GM19455 (cell line): Measurements from ENCODE around the gene SELPLG.
"Not testable (repeated sequence)": the region's sequence is repeated elsewhere in the genome, so short reads cannot be mapped to it uniquely, and the experiment has no call there.

Source experiments
- ATAC-seq: cut with Tn5 transposase; IDR thresholded peaks from one replicate; pipeline ENCODE4 v1.9.1; 2021; ENCODE audit not compliant: unreplicated experiment

SELPLG gene

DNA sequence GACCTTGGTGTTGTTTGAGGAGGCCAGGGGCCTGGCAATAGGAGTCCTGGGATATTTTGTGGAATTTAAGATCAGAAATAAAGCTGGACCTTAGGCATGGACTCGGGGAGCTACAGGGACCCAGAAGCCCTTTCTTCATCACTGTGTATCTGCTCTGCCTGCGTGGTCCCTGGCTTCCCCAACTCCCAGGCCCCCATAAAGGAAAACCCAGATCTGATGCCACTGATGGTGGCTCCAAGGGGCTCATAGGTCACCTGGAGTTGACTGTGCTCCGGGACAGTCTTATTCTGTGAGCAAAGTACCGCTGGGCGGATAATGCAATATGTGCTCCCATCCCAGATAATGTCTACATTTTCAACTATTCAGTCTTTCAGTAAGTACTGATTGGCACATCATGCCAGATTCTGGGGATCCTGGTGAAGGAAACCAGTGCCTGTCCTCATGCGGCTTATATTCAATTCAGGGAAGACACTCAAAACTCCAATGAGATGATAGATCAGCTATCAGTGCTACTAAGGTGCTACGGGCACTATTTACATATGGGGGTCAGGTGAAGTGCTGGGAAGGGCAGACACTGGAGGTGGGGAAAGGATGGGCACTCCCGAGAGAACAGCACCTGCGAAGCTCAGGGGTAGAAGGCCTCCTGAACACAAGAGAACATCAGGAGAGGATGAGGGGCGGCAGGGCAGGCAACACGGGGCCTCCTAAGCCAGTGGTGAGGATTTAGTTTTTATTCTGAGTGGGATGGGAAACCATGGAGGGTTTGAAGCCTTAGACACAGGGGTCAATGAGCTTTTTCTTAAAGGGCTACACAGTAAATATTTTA is 5.5 kb upstream of the SELPLG start:
- ATAC-seq = no peak

DNA sequence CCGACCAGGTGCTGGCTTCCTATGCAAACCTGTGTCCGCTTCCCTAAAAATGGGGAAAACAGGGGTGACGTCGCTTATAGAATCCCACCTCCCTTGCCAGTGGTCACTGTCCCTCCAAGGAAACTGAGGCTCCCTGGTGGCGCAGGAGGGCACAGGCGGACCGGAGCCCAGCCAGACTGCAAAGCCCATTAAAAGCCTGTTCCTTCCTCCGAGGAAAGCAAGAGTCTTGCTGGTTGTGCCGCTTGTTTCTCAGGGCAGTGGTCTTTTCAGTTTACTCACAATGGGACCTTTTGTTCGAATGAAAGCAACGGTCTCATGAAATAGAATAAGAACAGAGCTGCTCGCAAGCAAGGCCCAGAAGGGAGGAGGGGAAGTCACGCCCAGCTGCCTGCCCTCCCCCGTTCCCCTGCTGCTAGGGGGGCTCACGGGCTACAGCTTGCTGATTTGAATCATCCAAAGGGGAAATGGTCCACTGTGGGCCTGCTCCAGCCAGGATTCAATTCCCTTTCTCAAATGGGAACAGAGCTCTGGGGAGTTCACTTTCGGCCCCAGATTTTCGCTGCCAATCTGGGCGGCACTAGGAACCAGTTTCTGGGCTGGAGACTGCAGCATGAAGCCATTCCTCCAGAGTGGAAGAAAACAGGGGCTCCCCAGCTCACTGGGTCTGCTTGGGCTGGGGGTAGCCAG is 4.6 kb upstream of the SELPLG start:
- ATAC-seq = no peak

DNA sequence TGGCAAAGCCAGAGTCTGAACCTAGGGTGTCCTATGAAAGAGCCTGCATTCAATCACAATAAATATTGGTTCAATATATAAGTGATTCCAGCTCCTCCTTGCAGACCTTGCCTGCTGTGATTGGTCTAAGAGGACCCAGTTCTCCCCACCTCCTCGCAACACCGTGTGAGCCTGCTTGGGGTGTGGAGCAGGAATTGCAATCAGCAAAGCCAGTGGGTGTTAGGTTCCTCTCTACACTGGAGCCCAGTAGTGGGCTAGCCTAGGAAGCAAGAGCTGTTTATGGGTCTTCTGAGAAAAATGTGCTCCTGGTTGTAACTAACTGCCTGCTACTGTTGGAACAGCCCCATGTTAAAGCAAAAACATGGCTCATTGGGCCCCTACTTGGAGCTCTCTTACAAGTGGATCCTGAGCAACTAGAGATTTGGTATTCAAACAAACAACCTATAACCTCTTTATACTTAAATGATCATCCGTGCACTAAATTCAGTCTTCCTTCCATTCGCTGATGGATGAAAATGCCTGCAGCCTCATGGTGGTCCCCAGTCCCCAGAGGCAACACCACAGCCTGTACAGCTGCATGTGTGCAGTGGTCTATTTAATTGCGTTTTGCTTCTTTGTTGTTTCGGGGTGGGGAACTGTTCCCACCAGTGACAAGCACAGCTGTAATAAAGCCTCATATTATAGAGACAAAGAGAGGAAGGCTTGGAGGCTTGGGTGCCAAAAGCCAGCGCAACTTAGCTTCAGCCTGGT is 3.7 kb upstream of the SELPLG start:
- ATAC-seq = no peak

DNA sequence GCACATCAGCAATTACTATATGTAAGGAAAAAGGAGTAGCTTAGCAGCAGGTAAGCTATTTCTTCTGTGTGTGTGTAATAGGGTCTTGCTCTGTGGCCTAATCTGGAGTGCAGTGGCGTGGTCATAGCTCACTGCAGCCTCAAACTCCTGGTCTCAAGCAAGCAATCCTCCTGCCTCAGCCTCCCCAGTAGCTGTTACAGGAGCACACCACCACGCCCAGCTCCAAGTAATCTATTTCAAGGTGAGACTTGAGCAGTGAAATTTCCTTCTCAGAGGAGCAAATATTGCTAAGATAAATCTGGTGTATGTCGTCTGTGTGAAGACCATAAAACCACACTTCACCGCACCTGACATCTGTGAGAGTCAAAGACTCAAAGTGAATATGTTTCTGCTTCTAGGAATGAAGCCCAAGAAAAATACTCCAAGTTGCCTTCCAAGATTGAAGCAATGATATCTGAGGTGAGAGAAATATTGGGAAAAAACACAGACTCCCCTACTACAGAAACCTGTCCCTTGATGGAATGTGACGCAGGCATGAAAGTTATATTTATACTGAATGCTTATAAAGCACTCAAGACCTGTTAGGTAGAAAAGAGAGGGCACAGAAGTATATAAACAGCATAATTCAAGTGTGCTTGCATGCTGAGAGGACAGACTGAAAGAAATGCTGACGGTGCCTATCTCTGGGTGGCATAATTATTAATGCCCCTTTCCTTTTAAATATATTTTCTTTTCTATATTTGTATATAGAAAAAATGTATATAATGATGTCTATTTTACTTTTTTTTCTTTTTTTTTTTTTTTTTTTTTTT is 2.5 kb upstream of the SELPLG start:
- ATAC-seq = no peak

DNA sequence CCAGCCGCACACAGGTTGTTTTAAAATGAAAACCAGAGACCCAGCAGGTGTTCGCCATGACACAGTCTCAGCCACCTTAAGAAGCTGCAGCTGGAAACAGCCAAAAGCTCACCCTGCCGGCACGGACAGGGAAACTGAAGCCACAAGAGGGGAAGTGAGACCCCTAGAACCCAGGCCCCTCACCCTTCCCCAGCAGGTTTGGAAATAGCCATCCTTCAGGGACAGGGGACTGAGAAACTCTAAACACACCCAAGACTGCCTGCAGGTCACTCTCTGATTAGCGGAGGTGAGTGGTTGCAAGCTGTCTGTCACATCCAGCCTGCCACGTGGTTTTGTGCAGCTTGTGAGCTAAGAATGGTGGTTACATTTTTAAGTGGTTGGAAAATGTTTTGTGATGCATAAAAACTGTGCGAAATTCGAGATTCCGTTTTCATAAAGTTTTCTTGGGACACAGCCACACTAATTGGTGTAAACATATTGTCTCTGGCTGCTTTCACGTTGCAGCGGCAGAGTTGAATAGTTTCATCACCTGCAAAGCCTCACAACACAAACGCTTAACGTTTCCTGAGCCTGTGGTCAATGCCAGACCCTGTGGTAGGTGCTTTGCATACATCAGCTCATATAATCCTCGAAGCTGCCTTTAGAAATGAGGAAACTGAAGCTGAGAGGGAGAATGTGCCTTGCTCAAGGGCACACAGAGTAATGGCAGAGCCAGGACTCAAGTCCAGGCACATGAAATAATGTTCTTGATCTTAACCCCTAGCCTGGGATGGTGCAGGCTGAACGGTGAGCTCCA is 1.7 kb upstream of the SELPLG start:
- ATAC-seq = peak; percentile 59

DNA sequence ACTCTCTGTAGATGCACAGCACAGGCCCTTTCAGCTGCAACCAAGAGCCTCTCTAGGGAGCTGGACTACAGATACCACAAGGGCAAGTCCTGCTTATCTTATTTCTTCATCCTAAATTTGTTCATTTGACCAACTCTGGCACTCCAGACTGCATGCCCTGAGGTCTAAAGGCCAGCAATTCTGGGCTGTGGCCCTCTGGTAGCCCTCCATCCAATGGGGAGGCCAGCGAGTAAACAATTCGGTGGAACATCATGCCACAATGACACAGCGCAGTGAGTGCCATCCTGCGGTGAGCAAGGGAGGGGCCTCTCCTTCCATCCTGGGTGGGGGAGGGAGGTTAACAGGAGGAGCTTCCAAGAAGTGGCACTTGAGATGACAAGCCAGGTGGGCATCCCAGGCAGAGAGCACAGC is 652 bp upstream of the SELPLG start:
- no peak for ATAC-seq

DNA sequence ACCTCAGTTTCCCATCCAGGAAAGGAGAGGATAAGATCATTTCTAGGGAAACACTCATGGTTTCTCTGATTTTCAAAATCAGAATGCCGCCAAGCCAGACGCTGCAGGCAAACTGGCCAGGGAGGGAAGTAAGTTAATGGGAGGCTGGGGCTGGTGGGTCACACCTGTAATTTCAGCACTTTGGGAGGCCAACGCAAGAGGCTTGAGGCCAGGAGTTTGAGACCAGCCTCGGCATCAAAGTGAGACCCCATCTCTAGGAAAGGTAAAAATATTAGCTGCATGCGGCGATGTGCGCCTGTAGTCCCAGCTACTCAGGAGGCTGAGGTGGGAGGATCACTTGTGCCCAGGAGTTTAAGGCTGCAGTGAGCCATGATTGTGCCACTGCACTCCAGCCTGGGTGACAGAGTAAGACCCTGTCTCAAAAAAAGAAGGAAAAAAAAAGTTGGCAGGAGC is 587 bp downstream of the SELPLG start:
- no peak for ATAC-seq

DNA sequence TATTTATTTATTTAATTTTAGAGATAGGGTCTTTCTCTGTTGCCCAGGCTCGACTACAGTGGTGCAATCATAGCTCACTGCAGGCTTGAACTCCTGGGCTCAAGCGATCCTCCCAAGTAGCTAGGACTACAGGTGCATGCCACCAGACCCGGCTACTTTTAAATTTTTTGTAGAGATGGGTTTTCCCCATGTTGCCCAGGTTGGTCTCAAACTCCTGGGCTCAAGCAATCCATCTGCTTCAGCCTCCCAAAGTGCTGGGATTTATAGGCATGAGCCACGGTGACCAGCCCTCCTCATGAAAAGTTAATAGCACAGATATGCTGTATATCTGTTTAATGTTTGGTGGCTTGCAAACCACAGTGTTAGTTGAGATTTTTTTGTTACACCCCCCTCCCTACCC is 2.4 kb downstream of the SELPLG start:
- not testable (repeated sequence) for ATAC-seq

DNA sequence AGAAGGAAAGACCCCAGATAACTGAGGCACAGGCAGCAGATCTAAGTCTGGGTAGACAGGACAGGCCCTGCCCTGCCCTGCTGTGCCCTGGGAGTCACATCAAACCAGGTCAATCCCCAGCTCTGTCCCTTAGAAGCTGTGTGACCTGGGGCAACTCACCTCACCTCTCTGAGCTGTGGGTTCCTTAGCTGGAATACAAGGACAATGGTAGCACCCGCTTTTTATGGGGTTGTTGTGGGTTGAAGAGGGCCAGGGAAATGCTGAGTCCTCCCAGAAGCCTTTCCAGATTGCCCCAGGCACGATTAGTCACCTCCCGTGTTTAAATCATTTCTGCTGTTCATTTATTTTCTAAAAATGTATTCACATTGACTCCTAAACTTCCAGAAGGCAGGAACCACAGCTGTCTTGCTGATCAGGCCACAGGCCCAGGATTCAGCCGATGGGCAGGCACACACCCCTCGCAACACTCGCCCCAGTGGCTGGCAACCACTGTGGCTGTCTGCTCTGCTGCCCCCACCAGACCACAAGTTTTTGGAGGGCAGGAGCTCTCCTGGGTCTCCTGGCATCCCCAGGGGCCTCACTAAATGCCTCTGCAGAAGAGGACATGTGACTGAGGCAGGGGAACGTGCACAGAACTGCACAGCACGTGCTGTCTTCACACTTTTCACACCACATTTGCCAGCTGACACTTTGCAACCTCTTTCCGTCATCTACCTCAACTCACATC is 3.0 kb downstream of the SELPLG start:
- ATAC-seq = no peak

DNA sequence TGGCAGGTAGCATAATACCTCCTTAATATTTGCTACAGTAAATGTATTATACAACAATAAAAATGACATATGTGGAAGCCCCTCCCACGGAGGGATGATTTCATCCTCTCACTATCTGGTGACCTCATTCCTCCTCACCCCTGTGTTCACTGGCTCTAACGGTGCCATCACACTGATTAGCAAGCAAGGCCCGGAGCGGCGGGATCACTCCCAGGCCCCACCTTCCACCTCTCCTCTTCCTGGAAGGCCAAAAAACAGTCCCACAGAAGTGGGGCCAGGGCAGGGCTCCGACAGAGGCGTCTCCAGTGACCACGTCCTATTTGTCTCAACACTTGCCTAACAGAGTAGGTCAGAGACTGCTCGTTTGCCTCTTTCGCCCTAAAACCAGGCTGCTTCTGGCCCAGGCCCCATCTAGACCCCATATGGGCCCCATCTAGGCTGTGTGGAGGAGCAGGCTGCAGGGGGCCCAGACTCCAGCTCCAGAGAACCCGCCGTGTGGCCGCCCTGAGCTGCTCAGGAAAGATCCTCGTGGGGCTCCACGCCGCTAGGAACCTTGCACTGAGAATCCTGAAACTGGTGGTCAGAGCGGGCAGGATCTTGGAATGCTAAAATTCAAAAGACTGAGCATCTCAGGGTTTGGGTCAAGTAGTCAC is 3.7 kb downstream of the SELPLG start:
- ATAC-seq = no peak

DNA sequence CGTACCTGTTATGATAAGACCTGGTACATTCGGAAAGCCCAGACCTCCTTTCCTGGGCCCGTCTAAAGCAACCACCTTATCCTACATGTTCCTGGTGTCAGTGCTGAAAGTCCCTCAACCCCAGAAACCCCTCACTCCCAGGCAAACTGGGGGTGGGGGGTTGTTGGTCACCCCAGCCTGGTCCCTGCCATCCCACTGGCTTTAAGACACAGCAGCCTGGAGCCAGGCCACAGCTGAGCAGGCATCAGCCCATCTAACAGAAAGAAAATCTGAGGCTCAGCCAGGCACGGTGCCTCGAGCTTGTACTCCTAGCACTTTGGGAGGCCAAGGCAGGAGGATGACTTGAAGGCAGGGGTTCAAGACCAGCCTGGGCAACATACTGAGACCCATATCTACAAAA is 4.5 kb downstream of the SELPLG start:
- no peak for ATAC-seq

DNA sequence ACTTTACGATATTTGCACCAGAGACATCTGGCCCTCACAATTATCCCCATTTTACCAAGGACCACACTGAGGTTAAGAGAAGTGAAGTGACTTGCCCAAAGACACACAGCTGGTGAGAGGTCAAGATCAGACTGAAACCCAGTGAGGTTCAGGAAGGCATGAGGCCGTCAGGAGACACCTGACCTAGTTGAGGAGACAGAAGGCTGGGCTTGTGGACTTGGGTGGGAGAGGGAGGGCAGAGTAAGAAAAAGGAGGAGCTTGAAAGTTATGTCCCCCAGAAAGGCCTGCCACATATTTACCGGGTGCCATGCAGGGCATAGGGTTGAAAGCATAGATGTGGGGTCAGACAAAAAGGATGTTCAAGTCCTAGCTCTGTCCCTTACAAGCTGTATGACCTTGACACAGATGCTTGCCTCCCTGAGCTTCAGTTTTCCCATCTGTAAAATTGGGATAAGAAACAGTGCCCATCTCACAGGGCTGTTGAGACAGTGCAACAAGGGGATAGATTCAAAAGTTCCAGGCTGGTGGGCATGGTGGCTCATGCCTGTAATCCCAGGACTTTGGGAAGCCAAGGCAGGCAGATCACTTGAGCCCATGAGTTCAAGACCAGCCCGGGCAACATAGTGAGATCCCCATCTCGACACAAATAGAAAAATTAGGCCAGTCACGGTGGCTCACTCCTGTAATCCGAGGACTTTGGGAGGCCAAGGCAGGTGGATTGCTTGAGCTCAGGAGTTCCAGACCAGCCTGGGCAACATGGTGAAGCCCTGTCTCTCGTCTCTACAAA is 6.4 kb downstream of the SELPLG start:
- no peak for ATAC-seq

DNA sequence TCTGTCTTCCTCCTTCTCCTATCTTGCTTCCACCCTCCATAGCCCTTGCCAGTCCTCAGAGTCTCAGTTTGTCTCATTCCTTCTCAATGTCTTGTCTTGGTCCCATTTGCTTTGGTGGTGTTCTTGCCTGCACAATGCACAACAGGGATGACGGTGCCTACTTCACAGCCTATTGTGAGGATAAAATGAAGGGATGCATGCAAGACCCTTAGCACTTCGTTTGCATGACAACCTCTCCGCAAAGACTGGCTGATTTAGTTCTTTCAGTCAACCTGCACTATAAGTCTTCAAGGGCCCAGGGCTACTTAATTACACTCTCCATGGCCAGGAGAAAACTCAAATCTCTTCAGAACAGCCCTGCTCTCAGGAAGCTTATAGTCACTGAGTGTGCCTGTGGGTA is 8.5 kb downstream of the SELPLG start:
- ATAC-seq = no peak

DNA sequence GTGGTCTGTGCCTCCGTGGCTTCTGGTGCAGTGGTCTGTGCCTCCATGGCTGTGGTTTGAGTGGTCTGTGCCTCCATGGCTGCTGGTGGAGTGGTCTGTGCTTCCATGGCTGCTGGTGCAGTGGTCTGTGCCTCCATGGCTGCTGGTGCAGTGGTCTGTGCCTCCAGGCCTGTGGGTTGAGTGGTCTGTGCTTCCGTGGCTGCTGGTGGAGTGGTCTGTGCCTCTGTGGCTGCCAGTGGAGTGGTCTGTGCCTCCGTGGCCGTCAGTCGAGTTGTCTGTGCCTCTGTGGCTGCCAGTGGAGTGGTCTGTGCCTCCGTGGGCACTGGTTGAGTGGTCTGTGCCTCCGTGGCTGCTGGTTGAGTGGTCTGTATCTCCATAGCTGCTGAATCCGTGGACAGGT is 10.1 kb downstream of the SELPLG start:
- ATAC-seq = no peak

DNA sequence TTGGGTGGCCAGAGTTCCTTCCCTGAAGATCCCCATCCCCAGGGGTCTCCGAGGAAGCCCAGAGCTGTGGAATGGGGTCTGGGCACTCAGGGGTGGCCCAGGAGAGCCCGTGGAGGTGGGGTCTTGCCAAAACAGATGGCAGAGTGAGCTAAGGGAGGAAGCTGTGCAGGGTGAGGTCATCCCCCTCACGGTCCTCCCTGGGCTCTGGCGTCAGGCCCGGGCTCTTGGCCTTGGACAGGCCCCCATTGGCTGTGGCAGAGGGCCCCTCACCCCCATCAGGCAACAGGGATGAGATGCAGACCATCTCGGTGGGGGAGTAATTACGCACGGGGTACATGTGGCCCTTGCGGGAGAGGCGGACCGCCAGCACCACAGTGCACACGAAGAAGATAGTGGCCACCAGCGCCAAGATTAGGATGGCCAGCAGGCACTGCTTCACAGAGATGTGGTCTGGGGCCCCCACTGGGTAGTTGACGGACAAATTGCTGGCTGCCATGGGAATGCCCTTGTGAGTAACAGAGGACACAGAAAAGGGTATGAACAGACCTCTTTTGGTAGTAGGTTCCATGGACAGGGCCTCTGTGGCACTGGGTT is 10.7 kb downstream of the SELPLG start:
- ATAC-seq = no peak

DNA sequence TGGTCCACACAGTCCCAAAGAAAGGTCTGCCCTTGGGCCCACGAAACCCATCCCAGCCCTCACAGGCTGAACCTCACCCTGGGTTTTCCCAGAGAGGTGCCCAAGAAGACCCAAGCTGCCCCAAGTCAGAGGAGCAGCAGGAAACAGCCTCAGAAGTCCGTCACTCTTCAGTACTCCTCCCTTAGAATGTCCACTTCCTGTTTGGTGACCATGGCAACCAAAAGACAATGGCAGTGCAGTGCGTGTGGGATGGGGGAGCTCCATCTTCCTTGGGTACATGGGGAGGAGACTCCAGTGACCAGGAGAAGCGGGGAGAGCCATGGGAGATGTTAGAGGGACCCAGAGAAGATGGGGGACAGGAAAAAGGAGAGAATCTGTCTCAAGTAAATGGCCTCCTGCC is 11.3 kb downstream of the SELPLG start:
- no peak for ATAC-seq

DNA sequence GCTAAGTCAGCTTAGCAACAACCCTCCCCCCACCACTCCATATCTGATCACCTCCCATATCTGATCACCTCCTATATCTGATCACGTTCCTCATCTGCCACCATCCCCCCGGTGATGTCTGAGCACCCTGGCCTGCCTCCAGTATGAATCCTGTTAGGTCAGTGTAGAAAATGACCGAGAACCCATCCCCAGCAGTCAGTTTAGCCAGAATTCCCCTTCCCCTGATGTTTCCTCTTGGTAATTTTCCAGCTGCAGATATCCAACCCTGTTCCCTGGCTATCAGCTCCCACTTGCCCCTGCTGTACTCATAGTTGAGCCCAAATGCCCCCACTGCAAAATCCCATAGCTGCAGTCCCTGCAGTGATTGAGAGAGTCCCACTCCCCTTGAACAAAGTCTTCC is 12.5 kb downstream of the SELPLG start:
- ATAC-seq = no peak
